Rectal smooth muscle tissue (tissue), 1 donor: ENCODE results near the gene LHFPL2.

Source experiments
- H3K27ac ChIP-seq: one replicate; pipeline ENCODE4 v1.7.0; 2013; ENCODE audit warnings: low read depth, low read length, inconsistent platforms
- H3K27me3 ChIP-seq: one replicate; pipeline ENCODE4 v1.7.0; 2013; ENCODE audit warnings: low read length; ENCODE audit not compliant: control insufficient read depth, insufficient read depth
- H3K36me3 ChIP-seq: one replicate; pipeline ENCODE4 v1.7.0; 2013; ENCODE audit warnings: low read length; ENCODE audit not compliant: control insufficient read depth, insufficient read depth
- H3K4me1 ChIP-seq: one replicate; pipeline ENCODE4 v1.7.0; 2013; ENCODE audit warnings: low read length; ENCODE audit not compliant: control insufficient read depth, insufficient read depth
- H3K4me3 ChIP-seq: one replicate; pipeline ENCODE4 v1.7.0; 2013; ENCODE audit warnings: low read length
- H3K9ac ChIP-seq: one replicate; pipeline ENCODE4 v1.7.0; 2013; ENCODE audit warnings: low read length

The LHFPL2 gene

GRCh38 chr5:78661044-78661443 is 12.5 kb upstream of the LHFPL2 start:
- no peaks in the 10 kb centered on the region for H3K4me1 ChIP-seq
- H3K27me3 ChIP-seq: no peaks in the 10 kb centered on the region
- H3K27ac ChIP-seq: no peak overlapping the region
- H3K9ac ChIP-seq: no peak overlapping the region
- no peaks in the 10 kb centered on the region for H3K36me3 ChIP-seq
- no peak overlapping the region for H3K4me3 ChIP-seq

- H3K27me3 ChIP-seq: no peaks in the 10 kb centered on the region
- H3K4me1 ChIP-seq: no peaks in the 10 kb centered on the region
- no peak overlapping the region for H3K9ac ChIP-seq
- H3K36me3 ChIP-seq: no peaks in the 10 kb centered on the region
- no peak overlapping the region for H3K4me3 ChIP-seq
- no peak overlapping the region for H3K27ac ChIP-seq
These were observed 11.8 kb upstream of the LHFPL2 start for GRCh38 chr5:78660401-78660800.

GRCh38 chr5:78659714-78660113 is 11.1 kb upstream of the LHFPL2 start:
- H3K4me3 ChIP-seq: no peak overlapping the region
- H3K36me3 ChIP-seq: no peaks in the 10 kb centered on the region
- H3K9ac ChIP-seq: no peak overlapping the region
- no peaks in the 10 kb centered on the region for H3K4me1 ChIP-seq
- no peak overlapping the region for H3K27ac ChIP-seq
- H3K27me3 ChIP-seq: no peaks in the 10 kb centered on the region

GRCh38 chr5:78659114-78659513 is 10.5 kb upstream of the LHFPL2 start:
- no peak overlapping the region for H3K4me3 ChIP-seq
- H3K27ac ChIP-seq: no peak overlapping the region

GRCh38 chr5:78657201-78657600 is 8.6 kb upstream of the LHFPL2 start:
- Histone ChIP-seq H3K27ac (no peak overlapping the region), H3K4me3 (no peak overlapping the region), H3K9ac (no peak overlapping the region), H3K4me1 (no peaks in the 10 kb centered on the region), H3K36me3 (no peaks in the 10 kb centered on the region), H3K27me3 (no peaks in the 10 kb centered on the region)

More at GRCh38 chr5:78659114-78659513, 10.5 kb upstream of the LHFPL2 start:
- Histone ChIP-seq H3K9ac (no peak overlapping the region), H3K36me3 (no peaks in the 10 kb centered on the region), H3K27me3 (no peaks in the 10 kb centered on the region), H3K4me1 (no peaks in the 10 kb centered on the region)

- no peaks in the 10 kb centered on the region for H3K36me3 ChIP-seq
- H3K27ac ChIP-seq: no peak overlapping the region
- no peak overlapping the region for H3K9ac ChIP-seq
- H3K4me1 ChIP-seq: no peaks in the 10 kb centered on the region
- H3K27me3 ChIP-seq: no peaks in the 10 kb centered on the region
- H3K4me3 ChIP-seq: no peak overlapping the region
These were observed 7.2 kb upstream of the LHFPL2 start for GRCh38 chr5:78655746-78656290.

- H3K9ac ChIP-seq: no peak overlapping the region
- H3K27ac ChIP-seq: no peak overlapping the region
- H3K27me3 ChIP-seq: no peaks in the 10 kb centered on the region
- H3K36me3 ChIP-seq: no peaks in the 10 kb centered on the region
- peaks cover 2% of the 10 kb centered on the region for H3K4me1 ChIP-seq
- no peak overlapping the region for H3K4me3 ChIP-seq
These were observed 5.8 kb upstream of the LHFPL2 start for GRCh38 chr5:78654386-78654785.

- no peak overlapping the region for H3K4me3 ChIP-seq
- no peaks in the 10 kb centered on the region for H3K36me3 ChIP-seq
- H3K4me1 ChIP-seq: peaks cover 2% of the 10 kb centered on the region
- H3K27me3 ChIP-seq: no peaks in the 10 kb centered on the region
- H3K9ac ChIP-seq: no peak overlapping the region
- no peak overlapping the region for H3K27ac ChIP-seq
These were observed 5.3 kb upstream of the LHFPL2 start for GRCh38 chr5:78653681-78654366.

GRCh38 chr5:78653031-78653430 is 4.5 kb upstream of the LHFPL2 start:
- no peak overlapping the region for H3K4me3 ChIP-seq
- H3K27me3 ChIP-seq: no peaks in the 10 kb centered on the region
- peaks cover 2% of the 10 kb centered on the region for H3K4me1 ChIP-seq
- H3K36me3 ChIP-seq: no peaks in the 10 kb centered on the region
- no peak overlapping the region for H3K27ac ChIP-seq
- H3K9ac ChIP-seq: no peak overlapping the region

- H3K36me3 ChIP-seq: no peaks in the 10 kb centered on the region
- no peak overlapping the region for H3K27ac ChIP-seq
- no peak overlapping the region for H3K9ac ChIP-seq
- no peaks in the 10 kb centered on the region for H3K27me3 ChIP-seq
- no peak overlapping the region for H3K4me3 ChIP-seq
- H3K4me1 ChIP-seq: peaks cover 2% of the 10 kb centered on the region
These were observed 2.9 kb upstream of the LHFPL2 start for GRCh38 chr5:78651468-78651867.

GRCh38 chr5:78650531-78650930 is 2.0 kb upstream of the LHFPL2 start:
- H3K9ac ChIP-seq: no peak overlapping the region
- H3K27me3 ChIP-seq: no peaks in the 10 kb centered on the region
- no peaks in the 10 kb centered on the region for H3K36me3 ChIP-seq
- peaks cover 2% of the 10 kb centered on the region for H3K4me1 ChIP-seq
- H3K4me3 ChIP-seq: no peak overlapping the region
- H3K27ac ChIP-seq: no peak overlapping the region

GRCh38 chr5:78649861-78650496 is 1.4 kb upstream of the LHFPL2 start:
- Histone ChIP-seq H3K4me1 (peaks cover 3% of the 10 kb centered on the region), H3K4me3 (no peak overlapping the region), H3K9ac (no peak overlapping the region), H3K27ac (no peak overlapping the region), H3K27me3 (no peaks in the 10 kb centered on the region), H3K36me3 (no peaks in the 10 kb centered on the region)
